HepG2 (cell line): Measurements from ENCODE around the gene MRPL48. TPM values are rescaled to one million over a fixed set of nuclear protein-coding genes. Genes with fewer than 3 reads are reported as not detected.
A peak's percentile ranks its signal among the peaks of the same experiment; 100 is the strongest.
"Not testable (repeated sequence)": the region's sequence is repeated elsewhere in the genome, so short reads cannot be mapped to it uniquely, and the experiment has no call there.

Source experiments
- ATAC-seq: fragments of 200-7000 bp; cut with Tn5 transposase; 3 replicates; pipeline ENCODE4 v1.9.1; 2020; ENCODE audit warnings: mild to moderate bottlenecking, moderate library complexity
- BruUV-seq: library from RNA; stranded (reverse); fragments of 400-500 nt; replicated peaks from 2 replicates; lab custom pipeline; 2021; lab: Mats Ljungman, UMichigan
- CTCF ChIA-PET: fragments of 300-600 bp; formaldehyde crosslinking; extraction: SDS; loops from one replicate; lab custom pipeline; 2021; ENCODE audit warnings: low total read pairs, inconsistent platforms, low intra/inter-chr PET ratio; lab: Yijun Ruan, JAX
- POLR2A ChIA-PET: fragments of 350-600 bp; sonication (Branson Sonifier 250); formaldehyde crosslinking; loops from one replicate; lab custom pipeline; 2020; ENCODE audit warnings: antibody characterized with exemption, inconsistent platforms; lab: Yijun Ruan, JAX
- DNase-seq: peaks from one replicate; pipeline ENCODE4 v3.0.0-alpha.2; 2015; ENCODE audit warnings: low spot score
- FAIRE-seq: peaks from 3 replicates; lab custom pipeline; 2011; peaks lifted over from hg19 to GRCh38; lab: Jason Lieb, UNC
- H2AFZ ChIP-seq: one replicate; pipeline ENCODE4 v1.6.1; 2011; ENCODE audit warnings: low read length, inconsistent platforms
- H3K27ac ChIP-seq: fragments of 300-600 bp; 3 replicates; pipeline ENCODE4 v1.8.0; 2011; ENCODE audit warnings: mixed run types, mild to moderate bottlenecking, mixed read lengths, low read length, inconsistent platforms; ENCODE audit not compliant: insufficient read depth; ENCODE audit errors: extremely low read length
- H3K27me3 ChIP-seq, 2 experiments: fragments of 200-600 bp in 1 of 2; 2 replicates in 1 of 2; 3 replicates in 1 of 2; pipeline versions ENCODE4 v1.6.0 to v1.8.0; 2011; ENCODE audit warnings: low read length in 2 of 2, mild to moderate bottlenecking in 2 of 2, moderate library complexity in 2 of 2, inconsistent platforms in 1 of 2; ENCODE audit not compliant: insufficient read depth in 2 of 2, control insufficient read depth in 1 of 2
- H3K36me3 ChIP-seq, 2 experiments: fragments of 200-600 bp in 1 of 2; replicated peaks in 1 of 2; 2 replicates in 1 of 2; 3 replicates in 1 of 2; pipeline versions ENCODE4 v1.5.1 to v1.8.0; 2011; ENCODE audit warnings: low read length in 2 of 2, inconsistent platforms in 1 of 2; ENCODE audit not compliant: insufficient read depth in 2 of 2, control insufficient read depth in 1 of 2
- H3K4me1 ChIP-seq: 2 replicates; pipeline ENCODE4 v1.5.1; 2012; ENCODE audit warnings: low read length, inconsistent platforms; ENCODE audit not compliant: insufficient read depth
- H3K4me2 ChIP-seq: 2 replicates; pipeline ENCODE4 v1.6.0; 2011; ENCODE audit warnings: low read depth, low read length, inconsistent platforms
- H3K4me3 ChIP-seq, 3 experiments: fragments of 200-600 bp in 1 of 3; sonication (generic), shearing (Covaris generic) in 1 of 3; replicated peaks in 1 of 3; 2 replicates each; pipeline ENCODE4 v1.5.1; 2011 to 2016; ENCODE audit warnings: low read length in 3 of 3, inconsistent platforms in 2 of 3, low read depth in 2 of 3, mild to moderate bottlenecking in 2 of 3, control low read depth in 1 of 3, mixed read lengths in 1 of 3; ENCODE audit not compliant: insufficient read depth in 1 of 3
- H3K79me2 ChIP-seq: one replicate; pipeline ENCODE4 v1.6.1; 2011; ENCODE audit warnings: low read length, inconsistent platforms; ENCODE audit not compliant: insufficient read depth
- H3K9ac ChIP-seq: 2 replicates; pipeline ENCODE4 v1.6.0; 2011; ENCODE audit warnings: mild to moderate bottlenecking, low read depth, low read length, inconsistent platforms; ENCODE audit not compliant: insufficient read depth
- H3K9me3 ChIP-seq: 2 replicates; pipeline ENCODE4 v1.5.1; 2012; ENCODE audit warnings: mild to moderate bottlenecking, low read length
- H4K20me1 ChIP-seq: 2 replicates; pipeline ENCODE4 v1.6.0; 2011; ENCODE audit warnings: inconsistent platforms, mild to moderate bottlenecking, low read length, moderate library complexity; ENCODE audit not compliant: insufficient read depth
- ATM ChIP-seq: fragments of 450-650 bp; IDR thresholded peaks from 2 replicates; pipeline ENCODE4 v1.7.1; 2017; ENCODE audit warnings: mild to moderate bottlenecking, borderline replicate concordance
- HOMEZ ChIP-seq: IDR thresholded peaks from 2 replicates; pipeline ENCODE4 v1.6.1; 2016; ENCODE audit warnings: low read depth
- KLF13 ChIP-seq: sonication (generic); formaldehyde crosslinking; IDR thresholded peaks from 2 replicates; pipeline ENCODE4 v1.4.0; 2020; ENCODE audit warnings: mild to moderate bottlenecking, missing genetic modification reagents
- NFIC ChIP-seq: IDR thresholded peaks from 2 replicates; pipeline ENCODE4 v1.6.1; 2012; ENCODE audit warnings: mild to moderate bottlenecking, low read length, inconsistent platforms
- NFKBIZ ChIP-seq: IDR thresholded peaks from 2 replicates; pipeline ENCODE4 v1.6.1; 2018; ENCODE audit warnings: missing genetic modification reagents, missing compliant biosample characterization
- SMC3 ChIP-seq: IDR thresholded peaks from 2 replicates; pipeline ENCODE4 v1.6.1; 2011; ENCODE audit warnings: low read length, improper control_type of control experiment
- ZNF749 ChIP-seq: sonication (generic); formaldehyde crosslinking; IDR thresholded peaks from 2 replicates; pipeline ENCODE4 v1.8.0; 2022; ENCODE audit warnings: mild to moderate bottlenecking, missing genetic modification reagents, moderate library complexity, borderline replicate concordance
- ZNF770 ChIP-seq: sonication (generic); formaldehyde crosslinking; IDR thresholded peaks from 2 replicates; pipeline ENCODE4 v1.5.0; 2020; ENCODE audit warnings: mild to moderate bottlenecking, missing genetic modification reagents
- WGBS: methylation state at CpG from one replicate; pipeline ENCODE4 v1.1.6; 2017; ENCODE audit warnings: low lambda C conversion rate; 5-methylcytosine and 5-hydroxymethylcytosine counted together
- in situ Hi-C: cut with HindIII; loops from 2 replicates; pipeline ENCODE4 v1.10.0; 2017; ENCODE audit warnings: low pct_unique_long_range_greater_than_20kb; ENCODE audit not compliant: extremely low pct_ligation_motif_present
- intact Hi-C: fragments of 100-400 bp; cut with micrococcal nuclease; formaldehyde crosslinking; loops from one replicate; pipeline ENCODE4 v1.10.0; 2022; ENCODE audit not compliant: unreplicated experiment
- polyA plus RNA-seq, 8 experiments: library from polyadenylated mRNA; depleted of rRNA in 3 of 8; stranded (reverse) in 7 of 8; unstranded in 1 of 8; fragments of >200 nt; fragmentation: Illumina TruSeq in 4 of 8; extraction: Trizol in 4 of 8; gene quantifications; 2 replicates each; pipeline versions ENCODE4 v1.2.1 to v1.2.3, GENCODE V29; 2011 to 2016; ENCODE audit warnings: low read depth in 4 of 8, missing spikeins in 1 of 8, mixed read lengths in 1 of 8; ENCODE audit not compliant: insufficient read depth in 1 of 8
- total RNA-seq, 5 experiments: library from RNA; depleted of rRNA; stranded (reverse); fragments of >200 nt; fragmentation: Illumina TruSeq; extraction: Trizol; gene quantifications; 2 replicates each; pipeline ENCODE4 v1.2.3, GENCODE V29; 2016; ENCODE audit warnings: low read depth in 1 of 5
- TF ChIP-seq, protein P1 (sequence below): sonication (generic); formaldehyde crosslinking; IDR thresholded peaks from 2 replicates; pipeline ENCODE4 v1.9.0; 2021; ENCODE audit warnings: missing genetic modification reagents, borderline replicate concordance

MRPL48 gene
- total and polyA plus RNA-seq, 2 of the 13 experiments (the other 11 are each of a cell fraction or from before 2014, with no cell fraction given), result 61.2 to 67.9 TPM

- H3K4me3 ChIP-seq, ATAC-seq, DNase-seq, FAIRE-seq, H4K20me1 ChIP-seq, in situ Hi-C loops, H3K36me3 ChIP-seq, BruUV-seq, H2AFZ ChIP-seq, intact Hi-C loops, H3K4me2 ChIP-seq, H3K9me3 ChIP-seq, H3K27me3 ChIP-seq, CTCF ChIA-PET: not testable (repeated sequence)
- POLR2A ChIA-PET, result interaction anchor here (0.6 to 2.2 kb wide), 6 partner anchors 22 to 948 kb away, joined by 3 to 36 read pairs (median 3); partner anchors contain the start of gene RAB6A
- H3K79me2 ChIP-seq, result peaks cover 18% of the 10 kb centered on the region
- H3K4me1 ChIP-seq, result peaks cover 59% of the 10 kb centered on the region
- H3K9ac ChIP-seq, result 0 out of 2 replicates have a peak overlapping the region, but pooled peaks have one; percentile 74
- H3K27ac ChIP-seq, result peak overlapping the region; percentile 82
- TF ChIP-seq ZNF770 (CRISPR knock-in tag), result peak; percentile 39; the same call in 1 of the 2 replicates
These were observed 2.2 kb upstream of the MRPL48 start for GRCh38 chr11:73785467-73785866.

GRCh38 chr11:73787051-73787642, 527 bp upstream of the MRPL48 start:
- POLR2A ChIA-PET, result interaction anchor here (1.0 to 2.1 kb wide), 8 partner anchors 8 to 188 kb away, joined by 3 to 68 read pairs (median 8); partner anchors contain the start of gene RAB6A
- H3K36me3 ChIP-seq, result no peaks in the 10 kb centered on the region
- no TSS peak for BruUV-seq
- H3K27me3 ChIP-seq, result no peaks in the 10 kb centered on the region
- no peaks in the 10 kb centered on the region for H4K20me1 ChIP-seq
- H3K4me1 ChIP-seq, result peaks cover 56% of the 10 kb centered on the region
- H2AFZ ChIP-seq, result peak overlapping the region; percentile 33
- peak overlapping the region; percentile 94 for H3K4me2 ChIP-seq
- in situ Hi-C loops, result no loop called here
- H3K4me3 ChIP-seq, result peak overlapping the region; percentile 74 to 96 (median 85)
- FAIRE-seq (no peak), ATAC-seq (no peak), DNase-seq (no peak)
- 48% methylated on average over 17 of the region's 17 CpGs for WGBS
- peak overlapping the region; percentile 97 for H3K9ac ChIP-seq
- intact Hi-C loops, result no loop called here
- H3K27ac ChIP-seq, result peak overlapping the region; percentile 99
- H3K79me2 ChIP-seq, result peaks cover 18% of the 10 kb centered on the region
- CTCF ChIA-PET, result no interaction called here
- no peaks in the 10 kb centered on the region for H3K9me3 ChIP-seq
- TF ChIP-seq ATM (no peak), ZNF749 (CRISPR knock-in tag) (0 out of 2 replicates have a peak, but pooled peaks have one; percentile 53), HOMEZ (CRISPR knock-in tag) (no peak), SMC3 (no peak), NFIC (peak; percentile 19; the same call in 1 of the 2 replicates), KLF13 (CRISPR knock-in tag) (no peak), NFKBIZ (CRISPR knock-in tag) (0 out of 2 replicates have a peak, but pooled peaks have one; percentile 2)
- TF ChIP-seq, protein P1, sequence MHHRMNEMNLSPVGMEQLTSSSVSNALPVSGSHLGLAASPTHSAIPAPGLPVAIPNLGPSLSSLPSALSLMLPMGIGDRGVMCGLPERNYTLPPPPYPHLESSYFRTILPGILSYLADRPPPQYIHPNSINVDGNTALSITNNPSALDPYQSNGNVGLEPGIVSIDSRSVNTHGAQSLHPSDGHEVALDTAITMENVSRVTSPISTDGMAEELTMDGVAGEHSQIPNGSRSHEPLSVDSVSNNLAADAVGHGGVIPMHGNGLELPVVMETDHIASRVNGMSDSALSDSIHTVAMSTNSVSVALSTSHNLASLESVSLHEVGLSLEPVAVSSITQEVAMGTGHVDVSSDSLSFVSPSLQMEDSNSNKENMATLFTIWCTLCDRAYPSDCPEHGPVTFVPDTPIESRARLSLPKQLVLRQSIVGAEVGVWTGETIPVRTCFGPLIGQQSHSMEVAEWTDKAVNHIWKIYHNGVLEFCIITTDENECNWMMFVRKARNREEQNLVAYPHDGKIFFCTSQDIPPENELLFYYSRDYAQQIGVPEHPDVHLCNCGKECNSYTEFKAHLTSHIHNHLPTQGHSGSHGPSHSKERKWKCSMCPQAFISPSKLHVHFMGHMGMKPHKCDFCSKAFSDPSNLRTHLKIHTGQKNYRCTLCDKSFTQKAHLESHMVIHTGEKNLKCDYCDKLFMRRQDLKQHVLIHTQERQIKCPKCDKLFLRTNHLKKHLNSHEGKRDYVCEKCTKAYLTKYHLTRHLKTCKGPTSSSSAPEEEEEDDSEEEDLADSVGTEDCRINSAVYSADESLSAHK, result no peak
